Measurements from ENCODE around the gene CFAP58. TPM values are rescaled to one million over a fixed set of nuclear protein-coding genes. Genes with fewer than 3 reads are reported as not detected.
A peak's percentile ranks its signal among the peaks of the same experiment; 100 is the strongest.

The CFAP58 gene
- total and polyA plus RNA-seq, 2 donors (not counting 1 experiment from before 2014, with no cell fraction given): not detected

DNA sequence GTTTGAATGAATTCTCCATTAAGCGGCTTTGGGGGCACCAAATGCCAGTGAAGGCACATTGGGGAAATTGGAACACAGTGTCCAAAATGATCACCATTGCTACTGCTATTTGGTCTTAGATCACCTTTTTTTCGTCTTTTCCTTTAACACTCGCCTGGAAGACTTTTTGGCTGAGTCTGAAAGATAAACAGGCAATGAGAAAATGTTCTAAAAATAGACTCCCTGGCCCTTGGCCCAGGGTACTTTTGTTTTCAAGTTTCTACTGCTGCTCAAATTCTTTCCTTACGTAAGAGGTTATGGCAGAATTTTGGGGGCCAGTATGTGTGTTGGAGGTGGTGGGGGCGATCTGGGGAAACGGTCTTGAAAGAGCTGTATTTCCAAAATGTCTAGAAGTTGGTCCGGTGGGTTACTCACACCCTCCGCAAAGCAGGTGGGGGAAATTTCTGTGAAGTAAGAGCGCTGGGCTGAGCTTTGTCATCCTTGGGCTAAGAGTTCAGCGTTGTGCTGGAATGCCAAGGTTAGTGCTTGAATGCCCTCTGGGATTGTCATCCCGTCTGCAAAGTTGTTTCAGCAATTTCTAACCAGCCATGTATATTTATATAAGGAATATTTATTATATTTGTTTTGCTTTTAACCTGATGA lies 14.0 kb upstream of the CFAP58 start:
- peaks cover 33 to 39% of the 10 kb centered on the region in 2 donors for H3K4me1 ChIP-seq (ENCODE audit: control insufficient read depth in 2 of 2, insufficient read depth in 2 of 2, low read length in 2 of 2)
- H3K9me3 ChIP-seq (ENCODE audit: control extremely low read depth in 1 of 3, control insufficient read depth in 2 of 3, insufficient read depth in 1 of 3, low read length in 2 of 3): no peaks in the 10 kb centered on the region
- peak overlapping the region; percentile 91 for H3K4me2 ChIP-seq (replicated peaks; ENCODE audit: low read depth, low read length, poor library complexity, severe bottlenecking)
- peak overlapping the region in 1 of 2 donors; percentile 14 for H3K27ac ChIP-seq (ENCODE audit: low read length in 2 of 2)
- CTCF ChIA-PET: interaction anchor here (0.9 to 7.1 kb wide), 5 partner anchors 8 to 48 kb away, joined by 3 to 111 read pairs (median 9); partner anchors contain the start of gene CFAP58
- DNase-seq (no peak), ATAC-seq (ENCODE audit: low read depth) (no peak)
- peaks cover 43% of the 10 kb centered on the region for H3K79me2 ChIP-seq (ENCODE audit: control insufficient read depth, insufficient read depth, low read length)
- peak overlapping the region; percentile 94 to 98 (median 97) for H3K4me3 ChIP-seq (ENCODE audit: control extremely low read depth in 1 of 5, extremely low read depth in 1 of 5, insufficient read depth in 1 of 5, low read depth in 2 of 5, low read length in 4 of 5)
- peak overlapping the region; percentile 87 for H2AFZ ChIP-seq (ENCODE audit: insufficient read depth, low read depth, low read length, poor library complexity, severe bottlenecking)
- Mint-ChIP-seq H3K27ac (peak overlapping the region; percentile 100), H3K4me1 (peaks cover 40% of the 10 kb centered on the region), H3K4me3 (peak overlapping the region; percentile 100), H3K9me3 (ENCODE audit: insufficient read depth) (no peaks in the 10 kb centered on the region), H3K27me3 (no peaks in the 10 kb centered on the region)
- WGBS (ENCODE audit: insufficient coverage): 76% methylated on average over 7 of the region's 11 CpGs
- peaks cover 28% of the 10 kb centered on the region for H4K20me1 ChIP-seq (ENCODE audit: control insufficient read depth, insufficient read depth, low read length, poor library complexity, severe bottlenecking)
- TF ChIP-seq CTCF (IDR thresholded peaks at IDR 0.05) (no peak), EZH2 (IDR thresholded peaks at IDR 0.05; ENCODE audit: borderline replicate concordance, insufficient read depth, low read depth, low read length, poor library complexity, severe bottlenecking) (no peak)
- H3K27me3 ChIP-seq (replicated peaks in 1 of 4; ENCODE audit: control extremely low read depth in 1 of 4, control insufficient read depth in 3 of 4, insufficient read depth in 4 of 4, low read length in 3 of 4): no peaks in the 10 kb centered on the region
- POLR2A ChIA-PET: interaction anchor here (1.6 kb wide), 1 partner anchor 10 kb away, joined by 11 read pairs; no protein-coding TSS in a partner anchor
- peaks cover 0 to 2% of the 10 kb centered on the region in 2 experiments for H3K36me3 ChIP-seq (replicated peaks in 1 of 2; ENCODE audit: control extremely low read depth in 1 of 2, control insufficient read depth in 1 of 2, extremely low read depth in 1 of 2, insufficient read depth in 2 of 2, low read length in 1 of 2)
- peak overlapping the region; percentile 89 for H3K9ac ChIP-seq (ENCODE audit: low read length)
- intact Hi-C loops (cut with micrococcal nuclease): loop anchor here (2.0 to 5.0 kb wide), 4 partner anchors 107 to 422 kb away; partner anchors contain the start of genes CFAP43, SFR1, SLK and STN1

GRCh38 chr10:104340111-104340526 lies 13.5 kb upstream of the CFAP58 start:
- Histone ChIP-seq H4K20me1 (ENCODE audit: control insufficient read depth, insufficient read depth, low read length, poor library complexity, severe bottlenecking) (peaks cover 23% of the 10 kb centered on the region), H3K79me2 (ENCODE audit: control insufficient read depth, insufficient read depth, low read length) (peaks cover 38% of the 10 kb centered on the region), H3K27me3 (replicated peaks in 1 of 4; ENCODE audit: control extremely low read depth in 1 of 4, control insufficient read depth in 3 of 4, insufficient read depth in 4 of 4, low read length in 3 of 4) (no peaks in the 10 kb centered on the region), H3K4me1 (ENCODE audit: control insufficient read depth in 2 of 2, insufficient read depth in 2 of 2, low read length in 2 of 2) (peaks cover 28 to 34% of the 10 kb centered on the region in 2 donors), H3K36me3 (replicated peaks in 1 of 2; ENCODE audit: control extremely low read depth in 1 of 2, control insufficient read depth in 1 of 2, extremely low read depth in 1 of 2, insufficient read depth in 2 of 2, low read length in 1 of 2) (no peaks in the 10 kb centered on the region), H3K9ac (ENCODE audit: low read length) (no peak overlapping the region), H3K4me2 (replicated peaks; ENCODE audit: low read depth, low read length, poor library complexity, severe bottlenecking) (no peak overlapping the region), H3K9me3 (ENCODE audit: control extremely low read depth in 1 of 3, control insufficient read depth in 2 of 3, insufficient read depth in 1 of 3, low read length in 2 of 3) (no peaks in the 10 kb centered on the region), H2AFZ (ENCODE audit: insufficient read depth, low read depth, low read length, poor library complexity, severe bottlenecking) (no peak overlapping the region), H3K27ac (ENCODE audit: low read length in 2 of 2) (no peak overlapping the region), H3K4me3 (ENCODE audit: control extremely low read depth in 1 of 5, extremely low read depth in 1 of 5, insufficient read depth in 1 of 5, low read depth in 2 of 5, low read length in 4 of 5) (no peak overlapping the region)
- peak overlapping the region; percentile 34 for H3K27ac Mint-ChIP-seq
- WGBS (ENCODE audit: insufficient coverage): 17% methylated on average over 2 of the region's 4 CpGs
- H3K4me3 Mint-ChIP-seq: peak overlapping the region; percentile 100
- DNase-seq: no peak
- intact Hi-C loops (cut with micrococcal nuclease): no loop called here
- no peak for ATAC-seq (ENCODE audit: low read depth)
- no peaks in the 10 kb centered on the region for H3K27me3 Mint-ChIP-seq
- ChIA-PET POLR2A (no interaction called here), CTCF (interaction anchor here (0.9 to 7.1 kb wide), 4 partner anchors 7 to 49 kb away, joined by 3 to 111 read pairs (median 18); partner anchors contain the start of gene CFAP58)
- H3K9me3 Mint-ChIP-seq (ENCODE audit: insufficient read depth): no peaks in the 10 kb centered on the region
- H3K4me1 Mint-ChIP-seq: peaks cover 35% of the 10 kb centered on the region
- TF ChIP-seq CTCF (IDR thresholded peaks at IDR 0.05) (no peak), EZH2 (IDR thresholded peaks at IDR 0.05; ENCODE audit: borderline replicate concordance, insufficient read depth, low read depth, low read length, poor library complexity, severe bottlenecking) (no peak)

Data from B cell (primary cell).